ENCODE results near the gene AKAP9.

Gene AKAP9

GRCh38 chr7:92061154-92061553 is 120.5 kb downstream of the AKAP9 start:
- TF ChIP-seq, protein P1, sequence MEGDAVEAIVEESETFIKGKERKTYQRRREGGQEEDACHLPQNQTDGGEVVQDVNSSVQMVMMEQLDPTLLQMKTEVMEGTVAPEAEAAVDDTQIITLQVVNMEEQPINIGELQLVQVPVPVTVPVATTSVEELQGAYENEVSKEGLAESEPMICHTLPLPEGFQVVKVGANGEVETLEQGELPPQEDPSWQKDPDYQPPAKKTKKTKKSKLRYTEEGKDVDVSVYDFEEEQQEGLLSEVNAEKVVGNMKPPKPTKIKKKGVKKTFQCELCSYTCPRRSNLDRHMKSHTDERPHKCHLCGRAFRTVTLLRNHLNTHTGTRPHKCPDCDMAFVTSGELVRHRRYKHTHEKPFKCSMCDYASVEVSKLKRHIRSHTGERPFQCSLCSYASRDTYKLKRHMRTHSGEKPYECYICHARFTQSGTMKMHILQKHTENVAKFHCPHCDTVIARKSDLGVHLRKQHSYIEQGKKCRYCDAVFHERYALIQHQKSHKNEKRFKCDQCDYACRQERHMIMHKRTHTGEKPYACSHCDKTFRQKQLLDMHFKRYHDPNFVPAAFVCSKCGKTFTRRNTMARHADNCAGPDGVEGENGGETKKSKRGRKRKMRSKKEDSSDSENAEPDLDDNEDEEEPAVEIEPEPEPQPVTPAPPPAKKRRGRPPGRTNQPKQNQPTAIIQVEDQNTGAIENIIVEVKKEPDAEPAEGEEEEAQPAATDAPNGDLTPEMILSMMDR (IDR thresholded peaks at IDR 0.05): no peak

DNA sequence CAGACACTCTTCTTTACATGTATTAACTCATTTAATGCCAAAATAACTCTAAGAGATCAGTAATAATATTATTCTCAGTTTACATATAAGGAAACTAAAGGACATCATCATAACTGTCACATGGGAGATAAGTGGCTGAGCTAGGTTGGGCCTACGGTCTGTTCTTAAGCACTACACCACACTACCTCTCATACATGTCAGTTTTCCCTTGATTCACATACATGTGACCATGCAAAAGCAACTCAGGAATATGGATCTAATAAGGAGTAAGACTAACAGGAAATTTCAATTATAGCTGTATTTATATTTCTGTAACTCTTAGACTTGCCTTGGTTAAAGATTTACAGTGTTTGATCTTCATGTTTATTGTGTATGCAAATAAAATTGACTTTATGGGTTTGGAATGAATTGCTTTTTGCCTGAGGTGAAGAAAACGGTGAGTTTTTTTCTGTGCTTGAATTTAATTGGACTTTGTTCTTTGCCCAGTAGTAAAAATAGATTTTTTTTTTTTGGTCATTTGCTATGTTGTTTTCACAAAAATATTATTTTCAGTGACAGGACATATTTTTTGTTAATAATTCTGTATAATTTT is 123.9 kb downstream of the AKAP9 start:
- TF ChIP-seq, protein P1 (IDR thresholded peaks at IDR 0.05): no peak

GRCh38 chr7:92071032-92071431 is 130.4 kb downstream of the AKAP9 start:
- TF ChIP-seq, protein P1 (IDR thresholded peaks at IDR 0.05): no peak

GRCh38 chr7:92072121-92072520 is 131.5 kb downstream of the AKAP9 start:
- TF ChIP-seq, protein P1 (IDR thresholded peaks at IDR 0.05): no peak

DNA sequence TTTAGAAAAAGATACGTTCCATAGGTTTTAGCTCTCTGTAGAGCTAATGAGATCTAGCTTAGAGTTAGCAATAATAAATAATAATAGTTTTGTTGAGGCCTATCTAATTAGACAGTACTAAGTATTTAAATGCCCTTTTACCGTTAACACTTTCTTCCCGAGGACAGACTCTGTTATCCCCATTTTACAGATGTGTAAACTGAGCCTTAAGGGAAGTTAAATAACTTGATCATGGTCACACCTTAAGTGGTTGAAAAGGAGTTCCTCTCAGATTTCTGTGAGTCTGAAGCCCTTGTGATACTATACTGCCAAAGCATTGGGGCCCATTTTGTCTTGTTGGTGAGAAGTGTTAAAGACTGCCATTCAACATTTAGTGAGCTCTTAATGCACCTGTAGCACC is 132.0 kb downstream of the AKAP9 start:
- TF ChIP-seq, protein P1 (IDR thresholded peaks at IDR 0.05): no peak

GRCh38 chr7:92075455-92076158 is 134.9 kb downstream of the AKAP9 start:
- TF ChIP-seq, protein P1 (IDR thresholded peaks at IDR 0.05): no peak

GRCh38 chr7:92076509-92076908 is 135.8 kb downstream of the AKAP9 start:
- TF ChIP-seq, protein P1 (IDR thresholded peaks at IDR 0.05): no peak

All from LNCAP (cell line).